Parathyroid adenoma (tissue), 2 donors: ENCODE results near the gene FLRT2.

Experiments
- H2AFZ ChIP-seq: fragments of 300-600 bp; sonication (generic); one replicate; pipeline ENCODE4 v1.7.0; 2017; ENCODE audit warnings: antibody characterized with exemption, mild to moderate bottlenecking
- H3K27ac ChIP-seq: fragments of 300-600 bp; sonication (generic); one replicate; pipeline ENCODE4 v1.7.0; 2017
- H3K27me3 ChIP-seq: fragments of 300-600 bp; sonication (generic); one replicate; pipeline ENCODE4 v1.7.0; 2017; ENCODE audit warnings: low read length; ENCODE audit not compliant: control insufficient read depth, insufficient read depth
- H3K36me3 ChIP-seq: fragments of 300-600 bp; sonication (generic); one replicate; pipeline ENCODE4 v1.7.0; 2017; ENCODE audit warnings: low read length; ENCODE audit not compliant: control insufficient read depth, insufficient read depth
- H3K4me1 ChIP-seq: fragments of 300-600 bp; sonication (generic); one replicate; pipeline ENCODE4 v1.7.0; 2017; ENCODE audit warnings: control low read depth
- H3K4me2 ChIP-seq: fragments of 300-600 bp; sonication (generic); one replicate; pipeline ENCODE4 v1.7.0; 2017; ENCODE audit warnings: low read length
- H3K4me3 ChIP-seq: fragments of 300-600 bp; sonication (generic); one replicate; pipeline ENCODE4 v1.7.0; 2017; ENCODE audit warnings: low read depth, low read length
- H3K79me2 ChIP-seq: fragments of 300-600 bp; sonication (generic); one replicate; pipeline ENCODE4 v1.7.0; 2017; ENCODE audit warnings: control low read depth
- H3K9ac ChIP-seq: fragments of 300-600 bp; sonication (generic); one replicate; pipeline ENCODE4 v1.7.0; 2017; ENCODE audit warnings: mild to moderate bottlenecking
- H3K9me3 ChIP-seq: fragments of 300-600 bp; sonication (generic); one replicate; pipeline ENCODE4 v1.7.0; 2017; ENCODE audit warnings: low read length; ENCODE audit not compliant: control insufficient read depth
- CTCF ChIP-seq: fragments of 300-600 bp; sonication (generic); IDR thresholded peaks from one replicate; pipeline ENCODE4 v1.7.0; 2017; ENCODE audit warnings: antibody characterized with exemption, mild to moderate bottlenecking
- donor health status: primary hyperparathyroidism.

FLRT2 gene

GRCh38 chr14:85607651-85608081 is 77.7 kb downstream of the FLRT2 start:
- Histone ChIP-seq H3K4me3 (no peak overlapping the region), H3K36me3 (no peaks in the 10 kb centered on the region), H2AFZ (no peak overlapping the region), H3K27me3 (no peaks in the 10 kb centered on the region), H3K9me3 (no peaks in the 10 kb centered on the region), H3K9ac (no peak overlapping the region), H3K27ac (no peak overlapping the region), H3K4me2 (no peak overlapping the region), H3K4me1 (no peaks in the 10 kb centered on the region), H3K79me2 (no peaks in the 10 kb centered on the region)
- no peak for TF ChIP-seq CTCF

GRCh38 chr14:85613496-85613895 is 83.6 kb downstream of the FLRT2 start:
- Histone ChIP-seq H3K9ac (no peak overlapping the region), H3K36me3 (no peaks in the 10 kb centered on the region), H3K4me1 (no peaks in the 10 kb centered on the region), H2AFZ (no peak overlapping the region), H3K4me3 (no peak overlapping the region), H3K4me2 (no peak overlapping the region), H3K9me3 (no peaks in the 10 kb centered on the region), H3K79me2 (no peaks in the 10 kb centered on the region), H3K27ac (no peak overlapping the region), H3K27me3 (no peaks in the 10 kb centered on the region)
- no peak for TF ChIP-seq CTCF

- TF ChIP-seq CTCF, result no peak
- Histone ChIP-seq H3K36me3 (no peaks in the 10 kb centered on the region), H3K9me3 (no peaks in the 10 kb centered on the region), H2AFZ (no peak overlapping the region), H3K27ac (no peak overlapping the region), H3K4me3 (no peak overlapping the region), H3K79me2 (no peaks in the 10 kb centered on the region), H3K4me2 (no peak overlapping the region), H3K27me3 (no peaks in the 10 kb centered on the region), H3K9ac (no peak overlapping the region), H3K4me1 (no peaks in the 10 kb centered on the region)
Measured at GRCh38 chr14:85616386-85616885, 86.5 kb downstream of the FLRT2 start.

- Histone ChIP-seq H3K4me3 (no peak overlapping the region), H3K27me3 (no peaks in the 10 kb centered on the region), H3K27ac (no peak overlapping the region), H3K4me2 (no peak overlapping the region), H3K9me3 (no peaks in the 10 kb centered on the region), H3K4me1 (no peaks in the 10 kb centered on the region), H3K79me2 (no peaks in the 10 kb centered on the region), H3K36me3 (no peaks in the 10 kb centered on the region), H3K9ac (no peak overlapping the region), H2AFZ (no peak overlapping the region)
- TF ChIP-seq CTCF, result no peak
Measured at GRCh38 chr14:85616886-85617285, 86.9 kb downstream of the FLRT2 start.

GRCh38 chr14:85617791-85618190 is 87.8 kb downstream of the FLRT2 start:
- no peak overlapping the region for H3K27ac ChIP-seq
- H3K4me2 ChIP-seq, result no peak overlapping the region
- no peak overlapping the region for H3K9ac ChIP-seq
- H3K4me1 ChIP-seq, result no peaks in the 10 kb centered on the region
- H3K4me3 ChIP-seq, result no peak overlapping the region
- H3K79me2 ChIP-seq, result no peaks in the 10 kb centered on the region
- no peaks in the 10 kb centered on the region for H3K9me3 ChIP-seq
- no peak for TF ChIP-seq CTCF
- no peaks in the 10 kb centered on the region for H3K36me3 ChIP-seq
- no peaks in the 10 kb centered on the region for H3K27me3 ChIP-seq
- H2AFZ ChIP-seq, result no peak overlapping the region
